WTC11 (cell line): ENCODE data around the gene OR2D3. TPM values are rescaled to one million over a fixed set of nuclear protein-coding genes. Genes with fewer than 3 reads are reported as not detected.

Experiments used
- ATAC-seq: fragments of 200-7000 bp; cut with Tn5 transposase; 2 replicates; pipeline ENCODE4 v1.10.0; 2021; ENCODE audit warnings: mild to moderate bottlenecking, moderate library complexity
- CTCF ChIA-PET: fragments of 300-600 bp; sonication (Branson Sonifier 250); formaldehyde crosslinking; loops from one replicate; lab custom pipeline; 2021; ENCODE audit warnings: antibody characterized with exemption; lab: Charles Lee
- POLR2A ChIA-PET: fragments of 350-600 bp; sonication (Branson Sonifier 250); formaldehyde crosslinking; loops from one replicate; lab custom pipeline; 2021; ENCODE audit warnings: antibody characterized with exemption; lab: Charles Lee
- DNase-seq: peaks from one replicate; pipeline ENCODE4 v3.0.0; 2021; ENCODE audit warnings: low spot score
- H3K27ac Mint-ChIP-seq: 2 replicates; pipeline ENCODE4 v1.8.0; 2021; ENCODE audit warnings: mixed read lengths
- H3K27me3 Mint-ChIP-seq: 2 replicates; pipeline ENCODE4 v1.8.0; 2021; ENCODE audit warnings: low read depth, mild to moderate bottlenecking, moderate library complexity, mixed read lengths
- H3K36me3 Mint-ChIP-seq: 2 replicates; pipeline ENCODE4 v1.8.0; 2021; ENCODE audit warnings: mixed read lengths
- H3K4me1 Mint-ChIP-seq: 2 replicates; pipeline ENCODE4 v1.8.0; 2022; ENCODE audit warnings: mixed read lengths
- H3K4me3 Mint-ChIP-seq: 2 replicates; pipeline ENCODE4 v1.8.0; 2021; ENCODE audit warnings: mild to moderate bottlenecking, moderate library complexity, mixed read lengths
- H3K9me3 Mint-ChIP-seq: 2 replicates; pipeline ENCODE4 v1.8.0; 2021; ENCODE audit warnings: mixed read lengths
- EMX1 ChIP-seq: fragments of 250-450 bp; sonication (Bioruptor Pico); IDR thresholded peaks from 2 replicates; pipeline ENCODE4 v1.8.0; 2021; ENCODE audit warnings: mild to moderate bottlenecking
- ETV6 ChIP-seq: sonication (generic); formaldehyde crosslinking; IDR thresholded peaks from 2 replicates; pipeline ENCODE4 v1.8.1; 2022; ENCODE audit warnings: mild to moderate bottlenecking, missing genetic modification reagents
- FOXJ3 ChIP-seq: sonication (generic); formaldehyde crosslinking; IDR thresholded peaks from 2 replicates; pipeline ENCODE4 v1.9.0; 2021; ENCODE audit warnings: missing genetic modification reagents, mild to moderate bottlenecking, borderline replicate concordance
- GABPB1 ChIP-seq: sonication (generic); formaldehyde crosslinking; IDR thresholded peaks from 2 replicates; pipeline ENCODE4 v1.8.1; 2023; ENCODE audit warnings: mild to moderate bottlenecking, missing genetic modification reagents
- GRHL2 ChIP-seq: fragments of 250-450 bp; sonication (Bioruptor Pico); IDR thresholded peaks from 2 replicates; pipeline ENCODE4 v1.8.0; 2022; ENCODE audit warnings: mild to moderate bottlenecking, moderate library complexity; ENCODE audit not compliant: insufficient replicate concordance, severe bottlenecking
- GTF2I ChIP-seq: fragments of 250-450 bp; sonication (Bioruptor Pico); conservative IDR thresholded peaks from 2 replicates; pipeline ENCODE4 v1.4.0; 2021; ENCODE audit warnings: mild to moderate bottlenecking
- KAT7 ChIP-seq: sonication (generic); formaldehyde crosslinking; IDR thresholded peaks from 2 replicates; pipeline ENCODE4 v1.8.1; 2023; ENCODE audit warnings: missing genetic modification reagents, mild to moderate bottlenecking, borderline replicate concordance
- MXD4 ChIP-seq: fragments of 250-450 bp; sonication (Bioruptor Pico); IDR thresholded peaks from 2 replicates; pipeline ENCODE4 v1.8.0; 2021; ENCODE audit warnings: mild to moderate bottlenecking, moderate library complexity, borderline replicate concordance
- MYBL2 ChIP-seq: sonication (generic); formaldehyde crosslinking; IDR thresholded peaks from 2 replicates; pipeline ENCODE4 v1.8.1; 2023; ENCODE audit warnings: mild to moderate bottlenecking, moderate library complexity, missing genetic modification reagents
- TCF7 ChIP-seq: sonication (generic); formaldehyde crosslinking; IDR thresholded peaks from 2 replicates; pipeline ENCODE4 v1.8.0; 2022; ENCODE audit warnings: mild to moderate bottlenecking, low read depth, missing genetic modification reagents, moderate library complexity
- ZBTB21 ChIP-seq: sonication (generic); formaldehyde crosslinking; IDR thresholded peaks from 2 replicates; pipeline ENCODE4 v1.8.1; 2023; ENCODE audit warnings: mild to moderate bottlenecking, missing genetic modification reagents, borderline replicate concordance
- ZNF232 ChIP-seq: sonication (generic); formaldehyde crosslinking; IDR thresholded peaks from 2 replicates; pipeline ENCODE4 v1.8.0; 2022; ENCODE audit warnings: mild to moderate bottlenecking, missing genetic modification reagents
- ZNF396 ChIP-seq: fragments of 250-450 bp; sonication (Bioruptor Pico); IDR thresholded peaks from 2 replicates; pipeline ENCODE4 v1.8.0; 2021; ENCODE audit warnings: mild to moderate bottlenecking, moderate library complexity, borderline replicate concordance
- ZNF671 ChIP-seq: fragments of 250-450 bp; sonication (Bioruptor Pico); IDR thresholded peaks from 2 replicates; pipeline ENCODE4 v1.8.0; 2021; ENCODE audit warnings: mild to moderate bottlenecking
- total RNA-seq: library from RNA; stranded (reverse); gene quantifications from 3 replicates; pipeline ENCODE4 v1.2.3, GENCODE V29; 2021
- TF ChIP-seq, protein P1 (sequence below): sonication (generic); formaldehyde crosslinking; IDR thresholded peaks from 2 replicates; pipeline ENCODE4 v1.8.0; 2022; ENCODE audit warnings: missing genetic modification reagents
- TF ChIP-seq, protein P2 (sequence below): fragments of 250-450 bp; sonication (Bioruptor Pico); IDR thresholded peaks from 2 replicates; pipeline ENCODE4 v1.9.0; 2021; ENCODE audit warnings: moderate library complexity, mild to moderate bottlenecking, inconsistent platforms, borderline replicate concordance
- TF ChIP-seq, protein P3 (sequence below): sonication (generic); formaldehyde crosslinking; IDR thresholded peaks from 2 replicates; pipeline ENCODE4 v1.8.0; 2022; ENCODE audit warnings: mild to moderate bottlenecking, missing genetic modification reagents
- TF ChIP-seq, protein P4 (sequence below): sonication (generic); formaldehyde crosslinking; IDR thresholded peaks from 2 replicates; pipeline ENCODE4 v1.8.1; 2023; ENCODE audit warnings: mild to moderate bottlenecking, missing genetic modification reagents, moderate library complexity
- TF ChIP-seq, protein P5 (sequence below): sonication (generic); formaldehyde crosslinking; IDR thresholded peaks from 2 replicates; pipeline ENCODE4 v1.8.0; 2023; ENCODE audit warnings: mild to moderate bottlenecking, missing genetic modification reagents
- TF ChIP-seq, protein P6 (sequence below): sonication (generic); formaldehyde crosslinking; IDR thresholded peaks from 2 replicates; pipeline ENCODE4 v1.8.1; 2022; ENCODE audit warnings: mild to moderate bottlenecking, missing genetic modification reagents, moderate library complexity, borderline replicate concordance
- TF ChIP-seq, protein P7 (sequence below): sonication (generic); formaldehyde crosslinking; IDR thresholded peaks from 2 replicates; pipeline ENCODE4 v1.8.0; 2023; ENCODE audit warnings: missing genetic modification reagents, mild to moderate bottlenecking, borderline replicate concordance

OR2D3 gene
- total RNA-seq, 1 experiment from 2014 or later = not detected

DNA sequence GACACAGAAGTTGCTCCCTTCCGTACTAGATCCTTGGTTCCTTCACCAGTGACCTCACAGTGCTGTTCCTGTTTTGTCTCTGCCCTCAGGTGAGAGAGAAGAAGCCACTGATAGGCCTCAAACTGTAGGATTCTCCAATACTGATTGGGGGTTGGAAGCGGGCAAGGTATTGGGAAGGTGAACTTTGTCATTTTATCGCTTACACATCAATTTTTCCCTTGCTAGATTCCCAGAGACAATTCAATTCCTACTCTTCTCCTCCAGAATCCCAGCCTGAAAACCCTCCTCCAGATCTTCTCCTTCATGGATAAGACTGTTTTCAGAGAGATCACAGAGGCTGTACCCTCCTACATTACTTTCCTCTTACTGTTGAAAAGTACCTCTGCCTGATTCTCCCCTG, 9.4 kb upstream of the OR2D3 start (continued):
- TF ChIP-seq, protein P1, sequence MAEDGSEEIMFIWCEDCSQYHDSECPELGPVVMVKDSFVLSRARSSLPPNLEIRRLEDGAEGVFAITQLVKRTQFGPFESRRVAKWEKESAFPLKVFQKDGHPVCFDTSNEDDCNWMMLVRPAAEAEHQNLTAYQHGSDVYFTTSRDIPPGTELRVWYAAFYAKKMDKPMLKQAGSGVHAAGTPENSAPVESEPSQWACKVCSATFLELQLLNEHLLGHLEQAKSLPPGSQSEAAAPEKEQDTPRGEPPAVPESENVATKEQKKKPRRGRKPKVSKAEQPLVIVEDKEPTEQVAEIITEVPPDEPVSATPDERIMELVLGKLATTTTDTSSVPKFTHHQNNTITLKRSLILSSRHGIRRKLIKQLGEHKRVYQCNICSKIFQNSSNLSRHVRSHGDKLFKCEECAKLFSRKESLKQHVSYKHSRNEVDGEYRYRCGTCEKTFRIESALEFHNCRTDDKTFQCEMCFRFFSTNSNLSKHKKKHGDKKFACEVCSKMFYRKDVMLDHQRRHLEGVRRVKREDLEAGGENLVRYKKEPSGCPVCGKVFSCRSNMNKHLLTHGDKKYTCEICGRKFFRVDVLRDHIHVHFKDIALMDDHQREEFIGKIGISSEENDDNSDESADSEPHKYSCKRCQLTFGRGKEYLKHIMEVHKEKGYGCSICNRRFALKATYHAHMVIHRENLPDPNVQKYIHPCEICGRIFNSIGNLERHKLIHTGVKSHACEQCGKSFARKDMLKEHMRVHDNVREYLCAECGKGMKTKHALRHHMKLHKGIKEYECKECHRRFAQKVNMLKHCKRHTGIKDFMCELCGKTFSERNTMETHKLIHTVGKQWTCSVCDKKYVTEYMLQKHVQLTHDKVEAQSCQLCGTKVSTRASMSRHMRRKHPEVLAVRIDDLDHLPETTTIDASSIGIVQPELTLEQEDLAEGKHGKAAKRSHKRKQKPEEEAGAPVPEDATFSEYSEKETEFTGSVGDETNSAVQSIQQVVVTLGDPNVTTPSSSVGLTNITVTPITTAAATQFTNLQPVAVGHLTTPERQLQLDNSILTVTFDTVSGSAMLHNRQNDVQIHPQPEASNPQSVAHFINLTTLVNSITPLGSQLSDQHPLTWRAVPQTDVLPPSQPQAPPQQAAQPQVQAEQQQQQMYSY (CRISPR knock-in tag) = no peak
- TF ChIP-seq, protein P2, sequence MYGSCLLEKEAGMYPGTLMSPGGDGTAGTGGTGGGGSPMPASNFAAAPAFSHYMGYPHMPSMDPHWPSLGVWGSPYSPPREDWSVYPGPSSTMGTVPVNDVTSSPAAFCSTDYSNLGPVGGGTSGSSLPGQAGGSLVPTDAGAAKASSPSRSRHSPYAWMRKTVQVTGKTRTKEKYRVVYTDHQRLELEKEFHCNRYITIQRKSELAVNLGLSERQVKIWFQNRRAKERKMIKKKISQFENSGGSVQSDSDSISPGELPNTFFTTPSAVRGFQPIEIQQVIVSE (CRISPR knock-in tag) = no peak
- TF ChIP-seq GTF2I (CRISPR knock-in tag) = no peak
- no peak for TF ChIP-seq KAT7 (CRISPR knock-in tag)
- TF ChIP-seq, protein P3, sequence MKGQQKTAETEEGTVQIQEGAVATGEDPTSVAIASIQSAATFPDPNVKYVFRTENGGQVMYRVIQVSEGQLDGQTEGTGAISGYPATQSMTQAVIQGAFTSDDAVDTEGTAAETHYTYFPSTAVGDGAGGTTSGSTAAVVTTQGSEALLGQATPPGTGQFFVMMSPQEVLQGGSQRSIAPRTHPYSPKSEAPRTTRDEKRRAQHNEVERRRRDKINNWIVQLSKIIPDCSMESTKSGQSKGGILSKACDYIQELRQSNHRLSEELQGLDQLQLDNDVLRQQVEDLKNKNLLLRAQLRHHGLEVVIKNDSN (CRISPR knock-in tag) = no peak
- TF ChIP-seq ZNF396 = no peak
- TF ChIP-seq MXD4 (CRISPR knock-in tag) = no peak
- no peak for TF ChIP-seq EMX1
- TF ChIP-seq TCF7 (CRISPR knock-in tag) = no peak
- no peak for TF ChIP-seq ZNF232 (CRISPR knock-in tag)
- TF ChIP-seq, protein P4, sequence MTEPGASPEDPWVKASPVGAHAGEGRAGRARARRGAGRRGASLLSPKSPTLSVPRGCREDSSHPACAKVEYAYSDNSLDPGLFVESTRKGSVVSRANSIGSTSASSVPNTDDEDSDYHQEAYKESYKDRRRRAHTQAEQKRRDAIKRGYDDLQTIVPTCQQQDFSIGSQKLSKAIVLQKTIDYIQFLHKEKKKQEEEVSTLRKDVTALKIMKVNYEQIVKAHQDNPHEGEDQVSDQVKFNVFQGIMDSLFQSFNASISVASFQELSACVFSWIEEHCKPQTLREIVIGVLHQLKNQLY (CRISPR knock-in tag) = no peak

DNA sequence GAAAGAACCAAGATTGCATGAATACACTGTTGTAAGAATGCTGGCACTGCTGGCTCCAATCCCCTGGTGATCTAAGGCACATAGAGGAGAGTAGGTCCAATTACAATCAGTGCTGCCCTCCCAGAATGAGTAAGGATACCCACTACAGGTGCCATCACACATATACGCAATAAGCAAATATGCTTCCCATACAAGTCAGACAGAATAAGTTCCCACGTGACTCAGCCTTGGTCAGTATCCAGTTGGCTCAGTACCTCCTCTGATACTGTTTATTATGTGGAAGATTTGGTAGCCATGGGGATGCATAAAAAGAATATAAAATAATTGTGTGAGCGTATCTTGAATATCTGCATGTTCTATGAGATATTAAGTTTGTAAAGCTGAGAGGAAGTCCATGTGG, 8.9 kb upstream of the OR2D3 start:
- ATAC-seq (no peak), DNase-seq (no peak)
- Mint-ChIP-seq H3K4me3 (no peak overlapping the region), H3K36me3 (no peaks in the 10 kb centered on the region), H3K27ac (no peak overlapping the region), H3K4me1 (no peaks in the 10 kb centered on the region), H3K27me3 (no peaks in the 10 kb centered on the region), H3K9me3 (no peaks in the 10 kb centered on the region)
- ChIA-PET CTCF (interaction anchor here (0.7 kb wide), 1 partner anchor 100 kb away, joined by 3 read pairs; no protein-coding TSS in a partner anchor), POLR2A (no interaction called here)
- TF ChIP-seq ZNF671 (CRISPR knock-in tag) (no peak), MYBL2 (CRISPR knock-in tag) (no peak), ZNF396 (no peak), GABPB1 (CRISPR knock-in tag) (no peak), ZBTB21 (CRISPR knock-in tag) (no peak), ETV6 (no peak), FOXJ3 (CRISPR knock-in tag) (no peak), GRHL2 (CRISPR knock-in tag) (no peak)
- TF ChIP-seq, protein P4 (CRISPR knock-in tag) = no peak
- TF ChIP-seq, protein P5, sequence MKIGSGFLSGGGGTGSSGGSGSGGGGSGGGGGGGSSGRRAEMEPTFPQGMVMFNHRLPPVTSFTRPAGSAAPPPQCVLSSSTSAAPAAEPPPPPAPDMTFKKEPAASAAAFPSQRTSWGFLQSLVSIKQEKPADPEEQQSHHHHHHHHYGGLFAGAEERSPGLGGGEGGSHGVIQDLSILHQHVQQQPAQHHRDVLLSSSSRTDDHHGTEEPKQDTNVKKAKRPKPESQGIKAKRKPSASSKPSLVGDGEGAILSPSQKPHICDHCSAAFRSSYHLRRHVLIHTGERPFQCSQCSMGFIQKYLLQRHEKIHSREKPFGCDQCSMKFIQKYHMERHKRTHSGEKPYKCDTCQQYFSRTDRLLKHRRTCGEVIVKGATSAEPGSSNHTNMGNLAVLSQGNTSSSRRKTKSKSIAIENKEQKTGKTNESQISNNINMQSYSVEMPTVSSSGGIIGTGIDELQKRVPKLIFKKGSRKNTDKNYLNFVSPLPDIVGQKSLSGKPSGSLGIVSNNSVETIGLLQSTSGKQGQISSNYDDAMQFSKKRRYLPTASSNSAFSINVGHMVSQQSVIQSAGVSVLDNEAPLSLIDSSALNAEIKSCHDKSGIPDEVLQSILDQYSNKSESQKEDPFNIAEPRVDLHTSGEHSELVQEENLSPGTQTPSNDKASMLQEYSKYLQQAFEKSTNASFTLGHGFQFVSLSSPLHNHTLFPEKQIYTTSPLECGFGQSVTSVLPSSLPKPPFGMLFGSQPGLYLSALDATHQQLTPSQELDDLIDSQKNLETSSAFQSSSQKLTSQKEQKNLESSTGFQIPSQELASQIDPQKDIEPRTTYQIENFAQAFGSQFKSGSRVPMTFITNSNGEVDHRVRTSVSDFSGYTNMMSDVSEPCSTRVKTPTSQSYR (CRISPR knock-in tag) = no peak
- TF ChIP-seq, protein P6, sequence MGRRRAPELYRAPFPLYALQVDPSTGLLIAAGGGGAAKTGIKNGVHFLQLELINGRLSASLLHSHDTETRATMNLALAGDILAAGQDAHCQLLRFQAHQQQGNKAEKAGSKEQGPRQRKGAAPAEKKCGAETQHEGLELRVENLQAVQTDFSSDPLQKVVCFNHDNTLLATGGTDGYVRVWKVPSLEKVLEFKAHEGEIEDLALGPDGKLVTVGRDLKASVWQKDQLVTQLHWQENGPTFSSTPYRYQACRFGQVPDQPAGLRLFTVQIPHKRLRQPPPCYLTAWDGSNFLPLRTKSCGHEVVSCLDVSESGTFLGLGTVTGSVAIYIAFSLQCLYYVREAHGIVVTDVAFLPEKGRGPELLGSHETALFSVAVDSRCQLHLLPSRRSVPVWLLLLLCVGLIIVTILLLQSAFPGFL (CRISPR knock-in tag) = no peak
- TF ChIP-seq, protein P7, sequence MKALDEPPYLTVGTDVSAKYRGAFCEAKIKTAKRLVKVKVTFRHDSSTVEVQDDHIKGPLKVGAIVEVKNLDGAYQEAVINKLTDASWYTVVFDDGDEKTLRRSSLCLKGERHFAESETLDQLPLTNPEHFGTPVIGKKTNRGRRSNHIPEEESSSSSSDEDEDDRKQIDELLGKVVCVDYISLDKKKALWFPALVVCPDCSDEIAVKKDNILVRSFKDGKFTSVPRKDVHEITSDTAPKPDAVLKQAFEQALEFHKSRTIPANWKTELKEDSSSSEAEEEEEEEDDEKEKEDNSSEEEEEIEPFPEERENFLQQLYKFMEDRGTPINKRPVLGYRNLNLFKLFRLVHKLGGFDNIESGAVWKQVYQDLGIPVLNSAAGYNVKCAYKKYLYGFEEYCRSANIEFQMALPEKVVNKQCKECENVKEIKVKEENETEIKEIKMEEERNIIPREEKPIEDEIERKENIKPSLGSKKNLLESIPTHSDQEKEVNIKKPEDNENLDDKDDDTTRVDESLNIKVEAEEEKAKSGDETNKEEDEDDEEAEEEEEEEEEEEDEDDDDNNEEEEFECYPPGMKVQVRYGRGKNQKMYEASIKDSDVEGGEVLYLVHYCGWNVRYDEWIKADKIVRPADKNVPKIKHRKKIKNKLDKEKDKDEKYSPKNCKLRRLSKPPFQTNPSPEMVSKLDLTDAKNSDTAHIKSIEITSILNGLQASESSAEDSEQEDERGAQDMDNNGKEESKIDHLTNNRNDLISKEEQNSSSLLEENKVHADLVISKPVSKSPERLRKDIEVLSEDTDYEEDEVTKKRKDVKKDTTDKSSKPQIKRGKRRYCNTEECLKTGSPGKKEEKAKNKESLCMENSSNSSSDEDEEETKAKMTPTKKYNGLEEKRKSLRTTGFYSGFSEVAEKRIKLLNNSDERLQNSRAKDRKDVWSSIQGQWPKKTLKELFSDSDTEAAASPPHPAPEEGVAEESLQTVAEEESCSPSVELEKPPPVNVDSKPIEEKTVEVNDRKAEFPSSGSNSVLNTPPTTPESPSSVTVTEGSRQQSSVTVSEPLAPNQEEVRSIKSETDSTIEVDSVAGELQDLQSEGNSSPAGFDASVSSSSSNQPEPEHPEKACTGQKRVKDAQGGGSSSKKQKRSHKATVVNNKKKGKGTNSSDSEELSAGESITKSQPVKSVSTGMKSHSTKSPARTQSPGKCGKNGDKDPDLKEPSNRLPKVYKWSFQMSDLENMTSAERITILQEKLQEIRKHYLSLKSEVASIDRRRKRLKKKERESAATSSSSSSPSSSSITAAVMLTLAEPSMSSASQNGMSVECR = no peak
